IMR-90 (cell line): ENCODE measurements around the gene ZBED1. TPM values are rescaled to one million over a fixed set of nuclear protein-coding genes. Genes with fewer than 3 reads are reported as not detected.

ENCODE experiments used
- ATAC-seq: fragments of 200-7000 bp; cut with Tn5 transposase; 2 replicates; pipeline ENCODE4 v1.9.1; 2020; ENCODE audit warnings: low read depth, mild to moderate bottlenecking, moderate library complexity
- BruUV-seq: library from RNA; stranded (reverse); fragments of 400-500 nt; replicated peaks from 2 replicates; lab custom pipeline; 2021; lab: Mats Ljungman, UMichigan
- CTCF ChIA-PET: fragments of 300-600 bp; formaldehyde crosslinking; extraction: SDS; loops from one replicate; lab custom pipeline; 2021; ENCODE audit warnings: antibody characterized with exemption; lab: Yijun Ruan, JAX
- POLR2A ChIA-PET: fragments of 300-600 bp; sonication (Branson Sonifier 250); formaldehyde crosslinking; loops from one replicate; lab custom pipeline; 2022; ENCODE audit warnings: antibody characterized with exemption; ENCODE audit not compliant: unreplicated experiment; lab: Charles Lee
- DNase-seq: peaks from one replicate; pipeline ENCODE4 v3.0.0; 2013
- H2AFZ ChIP-seq: replicated peaks from 2 replicates; pipeline ENCODE3; 2013; ENCODE audit warnings: low read length, mild to moderate bottlenecking; ENCODE audit not compliant: poor library complexity
- H2AK5ac ChIP-seq: 2 replicates; pipeline ENCODE4 v1.6.1; 2013; ENCODE audit warnings: low read depth, low read length, inconsistent platforms
- H2AK9ac ChIP-seq: replicated peaks from 2 replicates; pipeline ENCODE3; 2013; ENCODE audit warnings: mild to moderate bottlenecking, low read depth, low read length, moderate library complexity; ENCODE audit not compliant: poor library complexity
- H2BK120ac ChIP-seq: 2 replicates; pipeline ENCODE4 v1.6.1; 2013; ENCODE audit warnings: low read depth, low read length, inconsistent platforms
- H2BK15ac ChIP-seq: 3 replicates; pipeline ENCODE4 v1.6.1; 2013; ENCODE audit warnings: low read depth, low read length, inconsistent platforms
- H2BK20ac ChIP-seq: 2 replicates; pipeline ENCODE4 v1.6.1; 2013; ENCODE audit warnings: low read depth, mild to moderate bottlenecking, inconsistent platforms, low read length, moderate library complexity
- H2BK5ac ChIP-seq: 2 replicates; pipeline ENCODE4 v1.6.1; 2013; ENCODE audit warnings: mild to moderate bottlenecking, low read depth, low read length, inconsistent platforms; ENCODE audit not compliant: poor library complexity, severe bottlenecking
- H3K14ac ChIP-seq: replicated peaks from 2 replicates; pipeline ENCODE4 v1.6.1; 2013; ENCODE audit warnings: low read depth, low read length, inconsistent platforms
- H3K18ac ChIP-seq: 2 replicates; pipeline ENCODE4 v1.6.1; 2013; ENCODE audit warnings: low read depth, low read length, control low read depth
- H3K23ac ChIP-seq: 2 replicates; pipeline ENCODE4 v1.6.1; 2013; ENCODE audit warnings: low read depth, low read length, inconsistent platforms
- H3K27ac ChIP-seq: 2 replicates; pipeline ENCODE4 v1.5.1; 2013; ENCODE audit warnings: mild to moderate bottlenecking, control low read depth, low read length; ENCODE audit not compliant: insufficient read depth
- H3K27me3 ChIP-seq: 2 replicates; pipeline ENCODE4 v1.6.1; 2013; ENCODE audit warnings: low read length; ENCODE audit not compliant: control insufficient read depth, insufficient read depth
- H3K36me3 ChIP-seq: 2 replicates; pipeline ENCODE4 v1.6.1; 2013; ENCODE audit warnings: low read length, mixed read lengths; ENCODE audit not compliant: control insufficient read depth, insufficient read depth
- H3K4ac ChIP-seq: 2 replicates; pipeline ENCODE4 v1.6.1; 2013; ENCODE audit warnings: low read depth, low read length, inconsistent platforms
- H3K4me1 ChIP-seq: 2 replicates; pipeline ENCODE4 v1.6.1; 2013; ENCODE audit warnings: low read length, mixed read lengths; ENCODE audit not compliant: control insufficient read depth, insufficient read depth
- H3K4me2 ChIP-seq: 2 replicates; pipeline ENCODE4 v1.6.1; 2013; ENCODE audit warnings: low read depth, mild to moderate bottlenecking, control low read depth, low read length, moderate library complexity
- H3K4me3 ChIP-seq: 2 replicates; pipeline ENCODE4 v1.5.1; 2013; ENCODE audit warnings: low read depth, mild to moderate bottlenecking, control low read depth, low read length, moderate library complexity; ENCODE audit not compliant: insufficient read depth
- H3K56ac ChIP-seq: 2 replicates; pipeline ENCODE4 v1.6.1; 2013; ENCODE audit warnings: low read length, inconsistent platforms; ENCODE audit not compliant: insufficient read depth; ENCODE audit errors: extremely low read depth
- H3K79me1 ChIP-seq, 2 experiments: 2 replicates each; pipeline ENCODE4 v1.6.1; 2013; ENCODE audit warnings: low read length in 2 of 2, inconsistent platforms in 1 of 2, low read depth in 1 of 2
- H3K9ac ChIP-seq: 2 replicates; pipeline ENCODE4 v1.6.1; 2013; ENCODE audit warnings: low read depth, low read length, control low read depth
- H3K9me1 ChIP-seq: 2 replicates; pipeline ENCODE4 v1.6.1; 2013; ENCODE audit warnings: low read length, inconsistent platforms; ENCODE audit not compliant: insufficient read depth
- H3K9me3 ChIP-seq: 2 replicates; pipeline ENCODE4 v1.6.1; 2013; ENCODE audit warnings: low read length; ENCODE audit not compliant: control insufficient read depth, insufficient read depth
- H4K20me1 ChIP-seq: 2 replicates; pipeline ENCODE4 v1.6.1; 2013; ENCODE audit warnings: low read length, inconsistent platforms; ENCODE audit not compliant: insufficient read depth
- H4K5ac ChIP-seq: 2 replicates; pipeline ENCODE4 v1.6.1; 2013; ENCODE audit warnings: mild to moderate bottlenecking, low read depth, low read length, control low read depth
- H4K8ac ChIP-seq, 2 experiments: 2 replicates each; pipeline ENCODE4 v1.6.1; 2013; ENCODE audit warnings: low read depth in 2 of 2, low read length in 2 of 2, control low read depth in 1 of 2, inconsistent platforms in 1 of 2
- H4K91ac ChIP-seq: 2 replicates; pipeline ENCODE4 v1.6.1; 2013; ENCODE audit warnings: low read depth, low read length, inconsistent platforms; ENCODE audit not compliant: insufficient read depth
- BHLHE40 ChIP-seq: fragments of 150-350 bp; IDR thresholded peaks from 2 replicates; pipeline ENCODE4 v1.6.1; 2016; ENCODE audit warnings: mild to moderate bottlenecking, low read depth, low read length
- CEBPB ChIP-seq: IDR thresholded peaks from 2 replicates; pipeline ENCODE4 v1.6.1; 2012; ENCODE audit warnings: low read depth, low read length, improper control_type of control experiment
- CHD1 ChIP-seq: IDR thresholded peaks from 2 replicates; pipeline ENCODE4 v1.6.1; 2012; ENCODE audit warnings: low read depth, low read length, improper control_type of control experiment
- MAFK ChIP-seq: IDR thresholded peaks from 2 replicates; pipeline ENCODE4 v1.6.1; 2012; ENCODE audit warnings: low read depth, low read length, improper control_type of control experiment
- MAZ ChIP-seq: IDR thresholded peaks from 2 replicates; pipeline ENCODE4 v1.6.1; 2012; ENCODE audit warnings: low read depth, mild to moderate bottlenecking, low read length, improper control_type of control experiment, moderate library complexity, borderline replicate concordance
- NFE2L2 ChIP-seq: fragments of 150-350 bp; IDR thresholded peaks from 2 replicates; pipeline ENCODE4 v1.6.1; 2016; ENCODE audit warnings: low read depth, mild to moderate bottlenecking, low read length
- POLR2A ChIP-seq: IDR thresholded peaks from 2 replicates; pipeline ENCODE4 v1.6.1; 2012; ENCODE audit warnings: mild to moderate bottlenecking, low read depth, low read length
- RAD21 ChIP-seq: IDR thresholded peaks from 2 replicates; pipeline ENCODE4 v1.6.1; 2012; ENCODE audit warnings: low read length, improper control_type of control experiment
- RCOR1 ChIP-seq: IDR thresholded peaks from 2 replicates; pipeline ENCODE4 v1.6.1; 2012; ENCODE audit warnings: mild to moderate bottlenecking, low read length, improper control_type of control experiment; ENCODE audit not compliant: insufficient replicate concordance
- RFX5 ChIP-seq: IDR thresholded peaks from 2 replicates; pipeline ENCODE4 v1.8.0; 2012; ENCODE audit warnings: low read depth, mild to moderate bottlenecking, low read length, moderate library complexity
- SMC3 ChIP-seq: fragments of 150-350 bp; IDR thresholded peaks from 2 replicates; pipeline ENCODE4 v1.6.1; 2016; ENCODE audit warnings: low read depth, mild to moderate bottlenecking, antibody characterized with exemption, low read length, moderate library complexity
- WGBS, 2 experiments: methylation state at CpG; one replicate each; pipeline versions ENCODE4 v1.1.5 to v1.1.7; 2013; ENCODE audit warnings: missing lambda C conversion rate in 2 of 2; ENCODE audit not compliant: insufficient read length in 1 of 2; ENCODE audit errors: extremely low coverage in 2 of 2; 5-methylcytosine and 5-hydroxymethylcytosine counted together
- dilution Hi-C: fragments of 300-500 bp; cut with HindIII; formaldehyde crosslinking; loops from one replicate; pipeline ENCODE4 v1.14.3; 2018; ENCODE audit warnings: low sequenced_read_pairs; ENCODE audit not compliant: unreplicated experiment
- in situ Hi-C: fragments of 300-500 bp; cut with MboI; formaldehyde crosslinking; loops from 3 replicates; pipeline ENCODE4 v1.14.3; 2019; ENCODE audit warnings: low sequenced_read_pairs, inconsistent platforms, mixed read lengths
- intact Hi-C: fragments of 100-400 bp; cut with micrococcal nuclease; formaldehyde crosslinking; loops from 2 replicates; pipeline ENCODE4 v1.10.0; 2022
- polyA plus RNA-seq, 3 experiments: library from polyadenylated mRNA; depleted of rRNA; stranded (reverse); fragments of >200 nt; gene quantifications; 2 replicates each; pipeline ENCODE4 v1.2.3, GENCODE V29; 2012; ENCODE audit warnings: low replicate concordance in 1 of 3
- total RNA-seq: library from RNA; depleted of rRNA; stranded (reverse); fragments of >200 nt; gene quantifications from 2 replicates; pipeline ENCODE4 v1.2.3, GENCODE V29; 2012
- TF ChIP-seq, protein P1 (sequence below): conservative IDR thresholded peaks from 2 replicates; pipeline ENCODE4 v1.5.1; 2012; ENCODE audit warnings: mild to moderate bottlenecking, low read depth, low read length, improper control_type of control experiment
- TF ChIP-seq, protein P2 (sequence below): fragments of 150-350 bp; IDR thresholded peaks from 2 replicates; pipeline ENCODE4 v1.6.1; 2016; ENCODE audit warnings: low read depth, mild to moderate bottlenecking, low read length, moderate library complexity, borderline replicate concordance
- TF ChIP-seq, protein P3 (sequence below): fragments of 150-350 bp; IDR thresholded peaks from 2 replicates; pipeline ENCODE4 v1.6.1; 2017; ENCODE audit warnings: mild to moderate bottlenecking, antibody characterized with exemption, low read length, low read depth

ZBED1 gene
- total and polyA plus RNA-seq, 2 of the 4 experiments (the other 2 are of a cell fraction): 13.1 to 21.5 TPM

DNA sequence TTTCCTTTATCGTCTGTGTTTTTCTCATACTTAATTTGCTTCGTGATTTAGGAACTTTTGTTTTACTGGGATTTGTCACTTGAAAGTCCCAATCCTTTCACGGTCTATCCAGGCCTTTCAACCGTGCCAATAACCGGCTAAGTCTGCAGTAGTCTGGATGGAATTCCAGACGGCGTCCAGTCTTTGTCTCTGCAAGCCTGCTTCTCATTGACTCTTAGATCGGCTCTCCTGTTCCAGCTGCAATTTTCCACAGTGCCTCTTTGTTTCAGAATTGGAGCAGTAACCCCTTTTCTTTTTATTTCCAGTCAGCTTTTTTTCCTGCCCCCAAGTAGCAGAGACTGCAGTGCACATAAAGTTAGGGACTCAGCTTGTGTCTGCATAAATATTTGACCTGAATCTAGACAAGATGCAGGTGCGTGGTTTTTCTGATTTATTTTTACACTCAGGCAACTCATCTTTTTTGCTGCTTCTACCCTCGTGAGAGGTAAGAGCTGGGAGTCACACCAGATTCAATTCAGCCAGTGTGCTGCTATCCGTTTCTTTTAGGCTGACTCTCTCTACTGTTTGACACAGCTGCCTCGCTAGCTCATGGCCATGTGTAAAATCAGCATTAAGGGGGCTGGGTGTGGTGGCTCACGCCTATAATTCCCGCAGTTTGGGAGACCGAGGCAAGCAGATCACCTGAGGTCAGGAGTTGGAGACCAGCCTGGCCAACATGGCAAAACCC is 37.4 kb upstream of the ZBED1 start:
- H3K56ac ChIP-seq: no peak overlapping the region
- intact Hi-C loops (no loop called here), in situ Hi-C loops (no loop called here), dilution Hi-C loops (no loop called here)
- H3K9me1 ChIP-seq: no peaks in the 10 kb centered on the region
- no peaks in the 10 kb centered on the region for H3K79me1 ChIP-seq
- no peak overlapping the region for H3K18ac ChIP-seq
- H2BK5ac ChIP-seq: no peak overlapping the region
- no peak overlapping the region for H3K14ac ChIP-seq
- no peak overlapping the region for H3K4me3 ChIP-seq
- TF ChIP-seq CHD1 (no peak), NFE2L2 (no peak), CEBPB (no peak), MAZ (no peak), SMC3 (no peak), POLR2A (no peak), RAD21 (no peak), MAFK (no peak), BHLHE40 (no peak), RCOR1 (no peak), RFX5 (no peak)
- TF ChIP-seq, protein P1, sequence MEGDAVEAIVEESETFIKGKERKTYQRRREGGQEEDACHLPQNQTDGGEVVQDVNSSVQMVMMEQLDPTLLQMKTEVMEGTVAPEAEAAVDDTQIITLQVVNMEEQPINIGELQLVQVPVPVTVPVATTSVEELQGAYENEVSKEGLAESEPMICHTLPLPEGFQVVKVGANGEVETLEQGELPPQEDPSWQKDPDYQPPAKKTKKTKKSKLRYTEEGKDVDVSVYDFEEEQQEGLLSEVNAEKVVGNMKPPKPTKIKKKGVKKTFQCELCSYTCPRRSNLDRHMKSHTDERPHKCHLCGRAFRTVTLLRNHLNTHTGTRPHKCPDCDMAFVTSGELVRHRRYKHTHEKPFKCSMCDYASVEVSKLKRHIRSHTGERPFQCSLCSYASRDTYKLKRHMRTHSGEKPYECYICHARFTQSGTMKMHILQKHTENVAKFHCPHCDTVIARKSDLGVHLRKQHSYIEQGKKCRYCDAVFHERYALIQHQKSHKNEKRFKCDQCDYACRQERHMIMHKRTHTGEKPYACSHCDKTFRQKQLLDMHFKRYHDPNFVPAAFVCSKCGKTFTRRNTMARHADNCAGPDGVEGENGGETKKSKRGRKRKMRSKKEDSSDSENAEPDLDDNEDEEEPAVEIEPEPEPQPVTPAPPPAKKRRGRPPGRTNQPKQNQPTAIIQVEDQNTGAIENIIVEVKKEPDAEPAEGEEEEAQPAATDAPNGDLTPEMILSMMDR: no peak
- TF ChIP-seq, protein P2, sequence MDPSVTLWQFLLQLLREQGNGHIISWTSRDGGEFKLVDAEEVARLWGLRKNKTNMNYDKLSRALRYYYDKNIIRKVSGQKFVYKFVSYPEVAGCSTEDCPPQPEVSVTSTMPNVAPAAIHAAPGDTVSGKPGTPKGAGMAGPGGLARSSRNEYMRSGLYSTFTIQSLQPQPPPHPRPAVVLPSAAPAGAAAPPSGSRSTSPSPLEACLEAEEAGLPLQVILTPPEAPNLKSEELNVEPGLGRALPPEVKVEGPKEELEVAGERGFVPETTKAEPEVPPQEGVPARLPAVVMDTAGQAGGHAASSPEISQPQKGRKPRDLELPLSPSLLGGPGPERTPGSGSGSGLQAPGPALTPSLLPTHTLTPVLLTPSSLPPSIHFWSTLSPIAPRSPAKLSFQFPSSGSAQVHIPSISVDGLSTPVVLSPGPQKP: no peak
- TF ChIP-seq, protein P3, sequence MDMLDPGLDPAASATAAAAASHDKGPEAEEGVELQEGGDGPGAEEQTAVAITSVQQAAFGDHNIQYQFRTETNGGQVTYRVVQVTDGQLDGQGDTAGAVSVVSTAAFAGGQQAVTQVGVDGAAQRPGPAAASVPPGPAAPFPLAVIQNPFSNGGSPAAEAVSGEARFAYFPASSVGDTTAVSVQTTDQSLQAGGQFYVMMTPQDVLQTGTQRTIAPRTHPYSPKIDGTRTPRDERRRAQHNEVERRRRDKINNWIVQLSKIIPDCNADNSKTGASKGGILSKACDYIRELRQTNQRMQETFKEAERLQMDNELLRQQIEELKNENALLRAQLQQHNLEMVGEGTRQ: no peak
- no peaks in the 10 kb centered on the region for H3K9me3 ChIP-seq
- no peak overlapping the region for H4K91ac ChIP-seq
- H2AK5ac ChIP-seq: no peak overlapping the region
- DNase-seq (no peak), ATAC-seq (no peak)
- H4K8ac ChIP-seq: no peak overlapping the region
- no peaks in the 10 kb centered on the region for H3K36me3 ChIP-seq
- no peaks in the 10 kb centered on the region for H3K4me1 ChIP-seq
- H3K27ac ChIP-seq: no peak overlapping the region
- 37% methylated on average over 2 of the region's 15 CpGs; no CpG with 5 or more reads in 1 of the 2 experiments for WGBS, 2 experiments
- no peaks in the 10 kb centered on the region for H4K20me1 ChIP-seq
- POLR2A ChIA-PET: no interaction called here
- H3K4ac ChIP-seq: no peak overlapping the region
- H3K23ac ChIP-seq: no peak overlapping the region
- H3K9ac ChIP-seq: no peak overlapping the region
- H3K27me3 ChIP-seq: peaks cover 5% of the 10 kb centered on the region; the same call in 1 of the 2 replicates
- no peak overlapping the region for H4K5ac ChIP-seq
- BruUV-seq: no TSS peak
- CTCF ChIA-PET: no interaction called here
- no peak overlapping the region for H2AK9ac ChIP-seq
- H2BK15ac ChIP-seq: no peak overlapping the region
- peak overlapping the region; percentile 51 for H2AFZ ChIP-seq
- H3K4me2 ChIP-seq: no peak overlapping the region
- H2BK20ac ChIP-seq: no peak overlapping the region
- H2BK120ac ChIP-seq: no peak overlapping the region
